Measurements from ENCODE around the gene CCNK.

The CCNK gene

DNA sequence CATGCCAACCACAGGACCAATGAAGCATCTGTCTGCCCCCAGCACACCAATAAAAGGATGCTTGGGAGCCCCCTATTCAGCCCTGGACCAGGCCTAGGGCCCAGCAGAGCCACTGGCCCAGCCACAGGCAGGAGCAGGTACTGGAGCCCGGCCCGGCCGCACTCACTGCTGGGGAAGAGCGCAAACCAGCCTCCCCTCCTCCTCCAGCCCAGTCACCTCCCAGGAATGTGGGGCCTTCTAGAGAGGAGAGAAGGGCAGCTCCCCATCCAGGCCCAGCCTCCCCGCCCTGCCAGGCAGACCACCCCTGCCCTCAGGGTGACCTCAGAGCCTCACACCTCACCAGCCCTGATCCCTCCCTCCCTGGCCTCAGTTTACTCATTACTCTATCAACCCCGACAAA is 56.2 kb downstream of the CCNK start:
- DNase-seq (ENCODE audit: low spot score): no peak

DNA sequence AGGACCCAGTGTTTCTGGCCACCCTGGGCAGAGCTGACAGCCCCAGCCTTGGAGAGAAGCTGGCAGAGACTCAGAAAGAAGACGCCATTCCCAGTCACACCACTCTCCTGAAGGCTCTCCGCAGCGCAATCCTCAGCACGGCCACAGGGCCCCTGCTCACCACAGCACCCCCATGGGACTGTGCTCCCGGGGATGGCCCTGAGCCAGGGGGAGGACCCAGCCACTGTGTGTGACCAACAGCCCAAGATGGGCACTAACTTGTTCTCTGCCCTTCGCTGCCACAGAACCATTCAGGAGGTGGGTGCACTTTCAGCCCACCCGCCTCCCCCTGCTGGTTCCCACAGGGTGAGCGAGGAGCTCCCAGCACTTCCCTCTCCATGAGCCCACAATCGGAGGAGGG is 57.1 kb downstream of the CCNK start:
- no peak for DNase-seq (ENCODE audit: low spot score)

DNA sequence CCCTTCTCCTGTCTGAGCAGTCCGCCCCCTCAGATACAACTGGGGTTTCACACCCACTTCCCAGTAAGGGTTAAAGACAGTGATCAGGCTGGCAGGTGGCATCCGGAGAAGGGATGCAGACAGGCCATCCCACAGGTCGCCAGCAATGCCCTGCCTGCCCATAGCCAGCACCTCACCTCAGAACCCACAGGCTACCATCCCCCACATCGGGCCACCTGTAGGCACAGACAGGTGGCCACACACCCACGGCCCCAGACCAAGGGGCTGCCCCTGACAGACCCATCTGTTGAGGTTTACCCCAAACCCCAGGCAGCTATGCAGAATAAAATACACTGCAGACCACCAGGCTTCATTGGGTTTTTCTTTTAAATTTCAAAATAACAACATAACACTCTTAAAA is 57.5 kb downstream of the CCNK start:
- DNase-seq (ENCODE audit: low spot score): no peak

DNA sequence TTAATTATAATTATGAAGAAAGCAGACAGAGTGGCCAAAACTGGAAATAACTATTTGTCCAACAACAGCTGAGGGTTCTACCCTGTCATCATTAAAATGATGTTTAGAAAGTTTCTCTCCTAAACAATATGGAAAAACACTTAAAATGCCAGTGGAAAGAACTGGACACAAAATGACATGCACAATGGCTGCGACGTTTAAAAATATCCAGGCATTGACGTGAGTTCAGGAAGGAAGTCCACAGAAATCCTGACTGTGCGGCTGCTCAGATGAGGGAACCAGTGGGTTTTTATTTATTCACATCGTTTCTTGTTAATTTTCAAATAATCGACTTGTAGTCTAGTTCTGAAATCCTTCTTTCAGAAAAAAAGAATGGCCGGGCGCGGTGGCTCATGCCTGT is 58.3 kb downstream of the CCNK start:
- DNase-seq (ENCODE audit: low spot score): no peak

DNA sequence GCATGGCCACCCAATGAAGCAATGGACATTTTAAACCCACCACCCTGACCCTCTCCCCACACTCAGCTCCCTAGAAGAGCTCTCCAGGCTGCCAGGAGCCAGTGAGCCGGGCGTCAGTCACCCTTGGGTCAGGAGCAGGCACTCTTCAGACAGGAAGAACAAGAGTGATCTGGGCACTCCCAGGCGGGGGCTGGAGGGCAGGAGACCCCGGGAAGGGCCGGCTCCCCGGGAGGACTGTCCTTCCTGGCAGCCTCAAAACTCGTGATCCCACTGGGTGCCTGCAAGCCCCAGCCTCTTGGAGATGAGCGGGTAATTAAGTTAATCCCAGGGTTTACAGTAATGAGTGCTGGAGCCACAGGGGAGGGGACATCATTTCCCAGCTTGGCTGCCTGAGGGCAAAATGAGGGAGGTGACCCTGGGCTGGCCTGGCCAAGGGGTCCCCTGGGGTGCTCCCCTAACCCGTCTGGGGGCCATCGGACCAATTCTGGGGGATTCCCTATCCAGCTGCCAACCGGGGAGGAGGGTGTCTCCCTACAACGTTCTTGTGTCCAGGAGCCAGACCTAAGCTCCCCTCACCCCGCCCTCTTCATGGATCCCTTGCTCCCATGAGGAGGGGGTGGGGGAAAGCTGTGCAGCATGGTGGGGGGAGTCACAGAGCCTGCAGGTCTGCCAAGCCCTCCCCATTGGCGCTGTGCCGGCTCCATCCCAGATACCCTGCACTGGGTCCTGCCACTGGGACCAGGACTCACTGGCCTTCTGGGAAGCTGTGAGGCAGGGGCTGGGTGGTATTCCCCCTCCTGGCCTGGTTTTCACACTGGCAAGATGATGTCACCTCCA is 59.2 kb downstream of the CCNK start:
- DNase-seq (ENCODE audit: low spot score): no peak

DNA sequence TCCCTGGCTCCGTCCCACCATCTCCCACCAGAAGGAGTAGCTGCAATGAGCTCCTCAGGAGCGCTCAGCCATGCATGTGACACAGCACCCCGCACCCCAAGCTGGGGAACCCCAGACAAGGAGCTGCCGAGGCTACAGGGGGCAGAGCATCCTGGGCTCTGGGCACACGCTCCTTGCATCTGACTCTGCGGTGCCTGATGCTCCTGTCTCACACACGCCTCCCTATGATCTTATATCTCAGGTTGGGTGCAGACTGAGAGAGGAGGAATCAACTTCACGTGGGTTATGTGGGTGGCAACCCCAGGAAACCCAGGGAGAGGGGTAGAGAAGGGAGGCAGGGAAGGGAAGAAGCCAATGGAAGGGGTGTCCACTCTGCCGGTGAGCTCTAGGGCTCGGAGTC is 60.0 kb downstream of the CCNK start:
- no peak for DNase-seq (ENCODE audit: low spot score)

DNA sequence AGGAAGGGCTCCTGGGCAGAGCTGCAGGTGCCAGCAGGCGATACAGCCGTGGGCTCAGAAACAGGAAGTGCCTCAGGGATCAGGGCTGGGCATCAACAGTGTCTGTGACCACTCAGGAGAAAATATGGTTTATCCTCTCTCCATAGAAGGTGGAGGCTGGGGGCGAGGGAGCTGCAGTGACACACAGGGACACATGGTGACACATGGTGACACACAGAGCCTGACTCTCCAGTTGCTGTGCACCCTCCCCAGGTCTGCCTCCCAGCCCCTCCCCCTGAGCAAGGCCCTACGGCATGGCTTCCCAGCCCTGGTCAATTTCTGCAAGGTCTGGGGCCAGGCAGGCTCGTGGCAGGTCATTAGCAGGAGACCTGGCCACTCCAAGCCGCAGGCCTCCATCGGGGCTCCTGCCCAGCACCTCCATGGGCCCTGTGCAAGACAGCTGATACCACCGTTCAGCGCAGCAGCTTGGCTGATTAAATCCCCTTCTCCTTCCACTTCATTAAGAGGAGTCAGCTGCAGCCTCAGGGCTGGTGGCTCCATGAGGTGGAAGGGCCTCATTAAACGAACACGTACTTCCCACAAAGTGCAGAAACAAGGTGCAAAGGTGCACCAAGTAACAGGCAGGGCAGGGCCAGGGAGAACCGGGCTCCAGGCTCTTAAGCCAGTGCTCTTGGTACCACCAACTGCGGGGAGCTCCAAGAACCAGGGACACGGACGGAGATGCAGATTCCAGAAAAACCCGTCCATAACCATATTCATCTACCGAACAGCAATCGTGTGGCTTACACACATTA is 60.7 kb downstream of the CCNK start:
- no peak for DNase-seq (ENCODE audit: low spot score)

DNA sequence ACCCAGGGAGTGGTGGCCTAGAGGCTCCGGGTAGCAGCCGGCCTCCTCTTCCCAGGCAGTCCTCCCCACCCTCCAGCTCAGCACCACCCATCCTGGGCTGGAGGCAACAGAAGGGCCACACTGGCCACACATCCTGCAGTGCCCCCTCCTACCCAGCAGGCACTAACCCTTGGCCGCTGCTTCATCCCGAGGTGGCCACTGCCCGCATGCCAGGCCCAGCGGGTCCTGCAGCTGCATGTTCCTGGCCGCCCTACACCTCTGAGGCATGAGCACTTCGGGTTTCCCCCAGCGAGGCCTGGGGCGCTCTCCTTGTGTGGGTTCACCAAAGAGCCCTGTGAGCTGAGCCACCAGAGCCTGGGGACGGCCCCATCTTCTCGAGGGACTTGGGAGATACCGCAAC is 61.4 kb downstream of the CCNK start:
- no peak for DNase-seq (ENCODE audit: low spot score)

DNA sequence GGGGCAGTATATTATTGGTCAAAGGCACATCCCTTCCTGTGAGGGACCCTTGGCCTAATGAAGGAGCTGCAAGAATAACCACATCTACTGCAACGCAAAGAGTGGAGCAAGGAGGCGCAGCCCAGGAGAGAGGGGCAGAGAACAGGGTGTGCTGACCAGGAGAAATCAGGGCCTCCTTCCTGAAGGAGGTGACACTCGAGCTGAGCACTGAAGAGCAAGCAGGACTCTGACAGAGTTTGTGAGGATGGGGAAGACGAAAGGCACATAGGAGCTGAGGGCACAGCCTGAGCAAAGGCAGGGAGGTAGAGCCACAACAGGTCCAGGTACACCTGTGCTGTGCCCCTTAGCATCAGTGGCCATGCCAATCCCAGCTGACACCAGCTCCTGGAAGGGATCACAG is 62.2 kb downstream of the CCNK start:
- no peak for DNase-seq (ENCODE audit: low spot score)

DNA sequence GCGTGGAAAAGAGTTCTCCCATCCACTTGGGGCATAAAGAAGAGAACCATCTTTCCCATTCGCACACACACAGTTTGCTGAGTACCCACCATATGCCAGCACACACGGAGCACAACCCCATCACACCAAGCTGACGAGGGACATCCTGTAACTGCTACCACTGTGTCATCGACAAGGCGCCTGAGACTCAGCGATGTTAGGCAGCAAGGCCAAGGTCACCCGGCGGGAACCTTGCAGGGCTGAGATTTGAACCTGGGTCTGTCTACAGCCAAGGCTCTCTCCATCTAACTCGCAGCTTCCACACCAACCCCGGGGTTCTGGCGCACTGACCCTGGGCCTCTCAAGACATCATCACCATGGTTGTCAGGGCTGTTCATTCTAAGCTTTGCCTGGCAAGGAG is 62.8 kb downstream of the CCNK start:
- DNase-seq (ENCODE audit: low spot score): no peak

DNA sequence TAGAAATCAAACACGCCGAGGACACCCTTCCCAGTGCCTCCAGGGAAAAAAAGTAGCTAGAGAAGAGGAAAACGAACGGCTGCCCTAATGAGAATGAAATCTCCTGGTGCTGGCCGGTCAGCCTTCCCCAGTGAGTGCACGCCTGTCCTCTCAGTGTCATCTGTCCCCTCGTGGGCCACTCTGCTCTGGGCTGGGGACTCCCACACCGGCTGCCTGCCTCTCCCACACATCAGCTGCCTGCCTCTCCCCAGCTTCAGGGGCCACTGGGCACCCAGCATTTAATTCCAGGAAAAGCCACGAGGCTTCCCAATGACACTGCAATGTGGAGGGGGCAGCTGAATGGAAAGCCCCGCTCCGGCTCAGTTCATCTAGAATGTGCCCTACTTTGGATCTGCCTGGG is 63.8 kb downstream of the CCNK start:
- no peak for DNase-seq (ENCODE audit: low spot score)

DNA sequence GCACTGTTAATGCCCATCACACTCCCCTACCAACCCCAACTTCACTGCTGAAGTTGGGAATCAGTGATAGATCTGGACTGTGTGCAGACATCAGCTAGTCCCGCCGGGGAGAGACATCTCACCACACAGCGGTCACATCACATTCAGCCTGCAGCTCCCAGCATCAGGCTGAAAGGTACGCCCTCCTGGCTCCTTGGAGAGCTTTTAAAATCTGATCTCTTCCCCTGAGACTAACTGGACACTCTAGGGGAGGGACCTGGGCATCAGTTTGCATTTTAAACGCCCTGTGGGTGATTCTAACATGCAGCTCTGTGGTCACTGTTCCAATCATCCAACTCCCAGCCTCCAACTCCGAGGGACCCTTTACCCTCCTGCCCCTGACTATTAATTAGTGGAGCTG is 64.4 kb downstream of the CCNK start:
- DNase-seq (ENCODE audit: low spot score): no peak

DNA sequence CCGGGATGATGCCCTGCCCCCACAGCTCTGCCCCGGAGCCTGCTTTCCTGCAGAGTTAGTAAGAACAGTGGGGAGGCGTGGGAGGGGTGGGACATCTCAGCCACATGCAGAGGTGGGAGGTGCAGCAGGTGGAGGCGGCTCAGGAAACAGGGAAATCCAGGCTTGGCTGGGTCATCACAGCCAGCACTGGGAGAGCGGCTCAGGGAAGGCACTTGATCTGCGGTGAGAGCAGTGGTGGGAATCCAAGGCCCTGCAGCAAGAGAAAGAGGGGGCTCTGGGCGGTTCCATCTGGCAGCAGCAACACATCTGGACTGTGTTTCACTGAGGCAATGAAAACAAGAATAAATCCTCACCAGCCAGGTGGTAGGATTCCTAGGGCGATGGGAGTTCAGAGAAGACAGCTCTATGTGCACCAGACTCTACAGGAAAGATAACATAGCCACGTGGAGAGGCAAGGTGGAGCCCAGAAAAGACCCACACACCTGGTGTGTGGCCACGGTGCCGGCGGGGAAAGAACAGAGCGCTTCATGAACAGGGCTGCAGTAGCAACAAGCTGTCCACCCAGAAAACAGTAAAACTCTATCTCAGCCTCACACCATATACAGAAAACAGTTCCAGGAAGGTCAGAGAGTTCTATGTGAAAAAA is 65.1 kb downstream of the CCNK start:
- DNase-seq (ENCODE audit: low spot score): no peak

DNA sequence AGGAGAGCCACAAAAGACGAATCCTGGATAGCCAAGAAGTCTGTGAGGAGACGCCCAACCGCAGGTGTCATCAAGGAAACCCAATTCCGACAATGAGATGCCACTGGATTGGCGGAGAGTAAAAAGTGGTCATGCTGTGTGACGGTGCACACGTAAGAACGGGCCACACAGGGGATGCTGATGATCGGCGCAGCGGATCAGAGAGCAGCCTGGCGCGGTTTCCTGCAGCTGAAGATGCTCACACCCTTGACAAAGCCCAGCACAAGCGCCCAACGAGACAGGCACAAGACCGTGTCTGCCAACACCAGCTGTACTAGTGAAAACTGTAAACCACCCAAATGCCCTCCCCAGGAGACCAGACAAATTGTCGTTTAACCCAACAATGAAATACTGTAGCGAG is 67.0 kb downstream of the CCNK start:
- no peak for DNase-seq (ENCODE audit: low spot score)

DNA sequence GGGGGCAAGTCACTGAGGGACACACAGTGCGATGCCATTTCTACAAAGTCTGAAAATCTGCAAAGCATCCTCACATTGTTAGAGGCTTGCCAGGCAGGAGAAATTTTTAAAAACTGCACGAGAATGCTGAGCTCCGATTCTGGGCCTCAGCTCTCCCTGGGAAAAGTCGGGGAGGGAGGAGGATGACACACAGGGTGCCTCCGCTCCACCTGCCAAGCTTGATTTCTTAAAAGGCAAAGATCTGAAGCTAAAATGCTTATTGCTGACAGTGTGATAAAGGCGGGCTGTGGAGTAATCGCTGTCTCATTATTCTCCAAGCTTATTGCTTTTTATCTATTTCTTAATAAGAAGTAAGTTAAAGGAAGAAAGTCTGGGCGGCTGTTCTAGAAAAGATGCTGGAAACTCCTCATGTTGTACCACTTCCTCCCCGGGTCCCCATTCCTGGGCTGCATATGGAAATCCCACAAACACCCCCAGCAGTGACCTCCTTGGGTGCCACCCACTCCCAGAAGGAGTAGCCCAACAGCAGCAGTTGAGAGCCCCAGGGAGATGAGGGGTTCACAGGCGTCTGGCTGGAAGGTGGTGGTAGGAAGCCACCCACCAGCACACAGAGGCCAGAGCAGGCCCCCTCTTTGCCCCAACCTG is 67.8 kb downstream of the CCNK start:
- no peak for DNase-seq (ENCODE audit: low spot score)

DNA sequence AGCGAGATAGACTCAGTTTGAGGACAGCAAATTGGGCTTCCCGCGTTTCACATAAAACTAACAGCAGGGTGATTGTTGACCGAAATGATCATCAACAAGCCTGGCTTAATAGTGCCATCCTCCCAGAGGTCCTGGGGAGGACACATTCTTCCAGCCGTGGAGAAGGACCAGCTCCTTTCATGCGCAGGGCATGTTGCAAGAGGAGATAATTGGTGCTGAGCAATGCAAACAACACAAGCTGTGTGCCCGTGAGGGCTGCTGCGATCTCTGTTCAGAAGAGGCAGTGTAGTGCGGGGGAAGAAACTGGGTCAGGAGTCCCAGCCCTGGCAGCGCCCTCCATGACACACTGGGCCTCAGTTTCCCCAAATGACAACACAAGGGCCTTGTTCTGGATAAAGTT is 68.5 kb downstream of the CCNK start:
- DNase-seq (ENCODE audit: low spot score): no peak

DNA sequence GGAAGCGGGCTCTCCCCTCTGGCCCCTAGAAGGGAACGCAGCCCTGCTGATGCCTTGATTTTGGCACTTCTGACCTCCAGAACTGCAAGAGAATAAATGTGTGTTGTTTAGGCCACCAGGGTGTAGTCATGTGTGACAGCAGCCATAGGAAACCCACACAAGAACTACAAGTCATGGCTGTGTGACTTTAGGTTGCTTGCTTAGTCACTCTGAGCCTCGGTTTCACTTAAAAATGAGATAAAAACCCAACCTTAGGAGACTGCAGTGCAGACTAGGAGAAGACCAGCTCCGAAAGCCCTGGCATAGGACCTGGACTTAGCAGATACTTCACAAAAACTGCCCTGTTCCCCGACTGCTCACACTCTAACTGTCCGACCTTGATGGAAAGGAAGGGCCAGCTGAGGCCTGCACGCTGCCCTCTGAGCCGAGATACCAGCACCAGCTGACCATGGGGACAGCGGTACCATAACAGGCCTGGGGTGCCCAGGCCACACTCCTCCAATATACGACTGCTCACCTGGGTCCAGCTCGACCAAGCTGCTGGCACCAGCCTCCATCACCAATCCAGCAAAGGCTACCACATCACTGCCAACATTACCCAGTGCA is 69.3 kb downstream of the CCNK start:
- DNase-seq (ENCODE audit: low spot score): no peak

DNA sequence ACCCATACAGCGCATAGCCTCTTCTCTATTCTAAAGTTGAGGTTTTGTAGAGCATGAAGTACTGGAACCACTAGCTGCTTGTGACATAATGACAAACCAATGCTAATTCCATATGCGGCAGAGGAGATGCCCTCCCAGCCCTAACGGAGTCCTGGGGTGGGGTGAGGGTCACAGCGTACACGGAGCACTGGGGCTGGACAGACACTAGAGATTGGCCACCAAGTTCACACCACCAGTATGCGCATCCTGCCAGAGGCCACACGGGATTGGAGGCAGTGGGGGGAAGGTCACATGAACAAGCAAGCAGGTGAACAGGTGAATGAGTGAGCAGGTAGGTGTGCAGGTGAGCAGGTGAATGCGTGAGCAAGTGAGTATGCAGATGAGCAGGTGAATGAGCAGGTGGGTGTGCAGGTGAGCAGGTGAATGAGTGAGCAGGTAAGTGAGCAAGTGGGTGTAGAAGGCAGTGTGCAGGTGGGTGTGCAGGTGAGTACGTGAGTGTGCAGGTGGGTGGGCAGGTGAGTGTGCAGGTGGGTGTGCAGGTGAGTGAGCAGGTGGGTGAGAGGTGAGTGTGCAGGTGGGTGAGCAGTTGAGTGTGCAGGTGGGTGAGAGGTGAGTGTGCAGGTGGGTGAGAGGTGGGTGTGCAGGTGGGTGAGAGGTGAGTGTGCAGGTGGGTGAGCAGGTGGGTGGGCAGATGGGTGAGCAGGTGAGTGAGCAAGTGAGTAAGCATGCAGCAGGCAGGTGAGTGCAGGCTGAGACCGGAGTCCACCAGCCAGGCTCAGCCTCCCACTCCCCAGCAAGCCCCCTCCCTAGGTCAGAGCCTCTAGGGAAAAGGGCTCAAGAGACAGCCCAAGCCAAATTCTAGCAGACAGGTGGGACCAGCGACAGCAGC is 70.1 kb downstream of the CCNK start:
- DNase-seq (ENCODE audit: low spot score): no peak

DNA sequence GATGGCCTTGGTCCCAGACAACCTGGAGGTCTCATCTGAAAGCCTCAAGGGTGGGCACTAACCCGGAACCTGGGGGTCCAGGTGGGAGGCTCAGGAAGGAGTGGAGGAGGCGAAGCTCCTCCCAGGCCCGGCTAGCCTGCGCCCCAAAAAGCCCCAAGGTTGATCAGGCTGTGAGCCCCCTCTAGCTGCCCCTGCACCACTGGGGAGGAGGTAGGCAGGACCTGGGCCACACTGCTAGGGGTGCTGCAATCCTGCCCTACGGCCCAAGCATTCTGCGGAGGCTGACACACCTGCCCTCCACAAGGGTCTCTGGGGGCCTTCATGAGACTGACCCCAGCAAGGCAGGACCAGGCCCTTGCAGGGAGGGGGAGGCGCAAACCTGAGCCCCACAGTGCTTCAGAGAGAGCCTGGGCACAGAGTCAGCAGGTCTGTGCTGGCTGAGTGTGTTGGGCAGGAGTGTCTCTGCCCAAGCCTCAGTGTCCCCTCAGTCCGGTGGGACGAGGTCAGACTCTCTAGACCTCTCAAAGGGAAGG is 70.9 kb downstream of the CCNK start:
- DNase-seq (ENCODE audit: low spot score): no peak

DNA sequence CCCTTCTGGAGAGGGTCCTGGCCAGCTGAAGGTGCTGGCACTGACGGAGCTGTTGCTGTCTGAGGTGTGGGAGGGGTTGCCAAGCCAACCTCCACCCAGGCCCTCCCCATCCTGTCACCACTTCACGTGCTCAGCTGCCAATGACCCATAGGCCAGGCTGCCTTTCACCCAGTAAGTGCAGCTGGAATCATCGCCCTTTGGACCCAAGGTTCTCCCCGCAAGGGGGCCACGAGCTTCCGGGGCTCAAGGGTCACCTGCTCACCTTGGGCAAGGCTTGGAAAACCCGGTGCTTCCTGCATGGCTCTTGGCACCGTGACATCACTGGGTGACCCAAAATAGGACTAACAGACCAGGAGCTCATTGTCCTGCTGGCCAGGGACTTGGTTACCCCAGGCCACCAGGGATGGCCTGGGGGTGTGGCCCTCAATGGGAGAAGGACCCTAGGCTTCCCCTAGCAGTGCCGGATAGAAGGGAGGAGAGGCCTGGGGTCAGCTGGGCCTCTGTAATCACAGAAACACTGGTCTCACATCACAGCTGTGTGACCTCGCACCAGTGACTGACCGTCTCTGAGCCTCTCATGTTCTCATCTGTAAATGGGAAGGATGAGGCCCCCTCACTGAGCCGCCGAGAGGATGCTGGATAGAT is 71.5 kb downstream of the CCNK start:
- DNase-seq (ENCODE audit: low spot score): no peak
